HFFc6 (cell line): ENCODE data around the gene NUDT17. TPM values are rescaled to one million over a fixed set of nuclear protein-coding genes. Genes with fewer than 3 reads are reported as not detected.

ENCODE experiments used
- DNase-seq: peaks from one replicate; pipeline ENCODE4 v3.0.0-alpha.2; 2018
- H3K27ac Mint-ChIP-seq: 2 replicates; pipeline ENCODE4 v1.8.0; 2020; ENCODE audit warnings: mild to moderate bottlenecking, mixed read lengths
- H3K27me3 Mint-ChIP-seq: 2 replicates; pipeline ENCODE4 v1.8.0; 2021; ENCODE audit warnings: mild to moderate bottlenecking, moderate library complexity, mixed read lengths; ENCODE audit not compliant: insufficient read depth
- H3K36me3 Mint-ChIP-seq: 2 replicates; pipeline ENCODE4 v1.8.0; 2021; ENCODE audit warnings: low read depth, mixed read lengths
- H3K4me1 Mint-ChIP-seq: 2 replicates; pipeline ENCODE4 v1.8.0; 2020; ENCODE audit warnings: low read depth, mixed read lengths
- H3K4me3 Mint-ChIP-seq: 2 replicates; pipeline ENCODE4 v1.8.0; 2020; ENCODE audit warnings: mild to moderate bottlenecking, moderate library complexity, mixed read lengths
- H3K9me3 Mint-ChIP-seq: 2 replicates; pipeline ENCODE4 v1.8.0; 2020; ENCODE audit warnings: mild to moderate bottlenecking, mixed read lengths
- CTCF ChIP-seq: fragments of 200-600 bp; sonication (generic); IDR thresholded peaks from 2 replicates; pipeline ENCODE4 v1.5.0; 2021; ENCODE audit warnings: antibody characterized with exemption, mild to moderate bottlenecking
- total RNA-seq, 6 experiments: library from RNA; stranded (reverse); fragmentation: NEBNext Ultra II Directional; extraction: Animal tissue kit (Norgen Biotek cat#: 25700); gene quantifications; 2 replicates in 1 of 6; 3 replicates in 5 of 6; pipeline ENCODE4 v1.2.3, GENCODE V29; 2021

NUDT17 gene
- total RNA-seq, 6 experiments from 2014 or later: 2.4 to 4.5 (median 3.6) TPM

DNA sequence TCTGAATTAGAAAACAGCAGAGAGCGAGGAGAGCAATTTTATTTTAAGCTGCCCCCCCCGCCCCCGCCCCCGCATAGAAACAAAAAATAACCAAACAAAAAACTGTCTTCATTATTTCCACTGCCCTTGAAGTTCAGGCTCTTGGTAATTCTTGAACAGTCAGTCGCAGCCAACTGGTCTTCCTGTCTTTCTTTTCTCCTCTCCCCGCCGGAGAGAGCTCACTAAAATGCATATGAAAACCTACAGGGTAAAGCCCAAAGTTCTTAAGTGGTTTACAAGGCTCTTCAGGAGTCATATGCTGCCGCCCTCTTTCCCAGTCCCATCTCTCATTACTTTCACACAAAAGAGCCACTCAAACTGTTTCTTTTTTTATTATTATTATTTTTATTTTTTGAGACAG lies 41.4 kb downstream of the NUDT17 start:
- H3K4me1 Mint-ChIP-seq: peaks cover 36% of the 10 kb centered on the region
- H3K4me3 Mint-ChIP-seq: peak overlapping the region; percentile 88; the same call in 1 of the 2 replicates
- H3K9me3 Mint-ChIP-seq: no peaks in the 10 kb centered on the region
- H3K36me3 Mint-ChIP-seq: no peaks in the 10 kb centered on the region
- no peak for TF ChIP-seq CTCF
- H3K27ac Mint-ChIP-seq: no peak overlapping the region
- no peaks in the 10 kb centered on the region for H3K27me3 Mint-ChIP-seq
- DNase-seq: no peak

- no peaks in the 10 kb centered on the region for H3K9me3 Mint-ChIP-seq
These were observed 42.2 kb downstream of the NUDT17 start for GRCh38 chr1:145887631-145888030.

GRCh38 chr1:145889722-145890121 lies 44.3 kb downstream of the NUDT17 start:
- TF ChIP-seq CTCF: no peak

More at GRCh38 chr1:145887631-145888030, 42.2 kb downstream of the NUDT17 start:
- Mint-ChIP-seq H3K27me3 (no peaks in the 10 kb centered on the region), H3K4me3 (no peak overlapping the region), H3K27ac (no peak overlapping the region), H3K4me1 (peaks cover 44% of the 10 kb centered on the region), H3K36me3 (no peaks in the 10 kb centered on the region)
- no peak for TF ChIP-seq CTCF
- no peak for DNase-seq

GRCh38 chr1:145891143-145891542 lies 45.7 kb downstream of the NUDT17 start:
- no peak for TF ChIP-seq CTCF
- H3K36me3 Mint-ChIP-seq: no peaks in the 10 kb centered on the region
- DNase-seq: no peak
- no peaks in the 10 kb centered on the region for H3K27me3 Mint-ChIP-seq
- H3K27ac Mint-ChIP-seq: peak overlapping the region; percentile 100
- H3K9me3 Mint-ChIP-seq: no peaks in the 10 kb centered on the region
- H3K4me1 Mint-ChIP-seq: peaks cover 38% of the 10 kb centered on the region
- no peak overlapping the region; the same call in 1 of the 2 replicates for H3K4me3 Mint-ChIP-seq

More at GRCh38 chr1:145889722-145890121, 44.3 kb downstream of the NUDT17 start:
- Mint-ChIP-seq H3K4me1 (peaks cover 49% of the 10 kb centered on the region), H3K36me3 (no peaks in the 10 kb centered on the region), H3K27ac (no peak overlapping the region), H3K4me3 (no peak overlapping the region), H3K27me3 (no peaks in the 10 kb centered on the region), H3K9me3 (no peaks in the 10 kb centered on the region)
- DNase-seq: no peak

- TF ChIP-seq CTCF: peak; percentile 97
- H3K4me1 Mint-ChIP-seq: peaks cover 31% of the 10 kb centered on the region
- peak; percentile 100 for DNase-seq
- peak overlapping the region; percentile 100 for H3K27ac Mint-ChIP-seq
- H3K4me3 Mint-ChIP-seq: peak overlapping the region; percentile 87
- H3K9me3 Mint-ChIP-seq: no peaks in the 10 kb centered on the region
- no peaks in the 10 kb centered on the region for H3K27me3 Mint-ChIP-seq
- no peaks in the 10 kb centered on the region for H3K36me3 Mint-ChIP-seq
These were observed 46.4 kb downstream of the NUDT17 start for GRCh38 chr1:145891587-145892485.
